ENCODE data around the gene C1QA.
"Not testable (repeated sequence)": the region's sequence is repeated elsewhere in the genome, so short reads cannot be mapped to it uniquely, and the experiment has no call there.

Gene C1QA

DNA sequence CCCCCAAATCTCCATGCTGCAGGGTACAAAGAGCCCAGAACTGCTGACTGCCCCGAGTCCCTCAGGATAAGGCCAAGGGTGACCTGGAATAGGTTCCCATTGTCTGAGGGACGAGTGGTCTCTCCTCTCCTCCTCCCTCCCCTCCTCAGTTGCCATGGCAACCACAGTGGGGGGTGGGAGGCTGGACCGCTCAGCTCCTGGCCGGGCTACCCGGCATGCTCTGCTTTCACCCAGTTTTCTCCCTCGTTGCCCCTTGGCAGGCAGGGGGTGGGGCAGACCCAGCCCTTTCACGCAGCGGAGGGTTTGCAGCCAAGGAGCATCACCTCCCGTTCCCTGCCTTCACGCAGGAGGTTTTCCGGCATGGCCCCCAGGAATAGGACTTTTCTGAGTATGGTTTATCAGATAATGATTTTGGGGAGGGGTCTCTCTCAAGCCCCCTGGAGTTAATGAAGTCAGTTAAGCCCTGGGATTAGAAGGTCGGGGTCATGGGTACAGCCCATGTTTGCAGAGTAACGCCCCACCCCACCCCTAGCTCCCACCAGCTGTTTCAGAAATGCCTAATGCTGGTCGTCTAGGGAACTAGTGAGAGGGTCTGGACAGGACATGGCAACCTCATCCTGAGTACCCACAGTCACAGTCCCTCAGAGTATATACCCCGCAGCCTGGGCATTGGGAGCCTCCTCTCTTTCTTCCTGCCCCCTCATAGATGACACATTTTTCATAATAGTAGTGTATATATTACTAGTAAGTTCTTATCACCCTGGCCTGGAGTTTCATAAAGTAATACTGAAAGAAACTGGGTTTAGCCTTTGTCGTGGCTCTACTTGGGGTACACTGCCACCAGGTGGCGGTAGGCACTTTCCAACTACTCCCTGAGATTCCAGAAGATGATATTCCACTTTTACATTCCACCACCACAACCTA, 37.3 kb downstream of the C1QA start:
- no peak for DNase-seq (ENCODE audit: low read depth)

DNA sequence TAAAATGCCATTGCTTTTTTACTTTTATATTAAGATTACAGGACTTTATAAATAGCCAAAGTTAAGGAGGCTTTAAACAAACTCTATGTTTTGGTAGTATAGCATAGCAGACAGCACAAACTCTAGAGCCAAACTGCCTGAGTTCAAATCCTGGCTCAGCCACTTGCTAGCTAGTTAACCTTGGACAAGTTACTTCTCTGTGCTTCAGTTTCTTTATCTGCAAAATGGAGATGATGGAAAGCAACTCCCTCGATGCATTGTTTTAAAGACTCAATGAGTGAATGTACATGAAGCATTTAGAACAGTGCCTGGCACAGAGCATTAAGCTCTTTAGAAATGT, 38.0 kb downstream of the C1QA start:
- no peak for DNase-seq (ENCODE audit: low read depth)

DNA sequence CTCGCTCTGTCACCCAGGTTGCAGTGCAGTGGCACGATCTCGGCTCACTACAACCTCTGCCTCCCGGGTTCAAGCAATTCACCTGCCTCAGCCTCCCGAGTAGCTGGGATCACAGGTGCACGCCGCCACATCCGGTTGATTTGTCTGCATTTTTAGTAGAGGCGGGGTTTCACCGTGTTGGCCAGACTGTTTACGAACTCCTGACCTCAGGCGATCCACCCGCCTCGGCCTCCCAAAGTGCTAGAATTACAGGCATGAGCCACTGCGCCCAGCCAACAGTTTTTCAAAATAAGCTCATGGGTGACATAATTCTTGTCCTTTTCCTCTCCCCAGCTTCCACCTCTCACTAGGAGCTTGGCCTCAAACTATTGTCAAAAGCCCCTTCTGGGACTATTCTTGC, 39.7 kb downstream of the C1QA start:
- DNase-seq (ENCODE audit: low read depth) = not testable (repeated sequence)

DNA sequence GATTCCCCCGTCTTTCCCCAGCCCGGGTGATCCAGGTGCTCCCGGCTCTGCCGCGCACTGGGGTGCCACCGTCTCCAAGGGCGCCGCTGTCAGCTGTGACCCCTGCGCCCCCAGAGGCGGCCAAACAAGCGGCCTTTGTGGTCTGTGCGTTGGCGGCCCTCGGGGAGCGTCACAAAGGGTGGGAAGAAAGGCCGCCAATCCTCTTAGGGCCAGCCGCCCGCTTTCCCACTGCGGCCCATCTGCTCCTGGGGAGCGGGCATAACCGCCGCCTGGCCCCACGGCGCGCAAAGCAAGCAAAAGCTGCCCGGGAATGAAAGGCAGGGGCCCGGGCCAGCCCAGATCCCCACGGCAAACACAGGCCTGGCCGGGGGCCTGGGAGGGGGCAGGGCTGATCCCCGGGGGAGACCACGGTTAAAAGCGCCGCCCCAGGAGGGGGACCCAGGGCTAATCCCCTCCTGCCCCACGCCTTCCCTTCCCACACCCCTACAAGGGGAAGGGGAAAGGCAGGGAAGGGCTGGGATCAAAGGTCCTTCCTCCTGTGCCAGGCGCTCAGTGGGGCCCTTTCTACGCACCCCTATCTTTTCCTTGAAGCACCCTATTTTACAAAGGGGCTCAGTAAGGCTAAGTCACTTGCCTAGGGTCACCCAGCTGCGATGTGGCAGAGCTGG, 40.6 kb downstream of the C1QA start:
- no peak for DNase-seq (ENCODE audit: low read depth)

DNA sequence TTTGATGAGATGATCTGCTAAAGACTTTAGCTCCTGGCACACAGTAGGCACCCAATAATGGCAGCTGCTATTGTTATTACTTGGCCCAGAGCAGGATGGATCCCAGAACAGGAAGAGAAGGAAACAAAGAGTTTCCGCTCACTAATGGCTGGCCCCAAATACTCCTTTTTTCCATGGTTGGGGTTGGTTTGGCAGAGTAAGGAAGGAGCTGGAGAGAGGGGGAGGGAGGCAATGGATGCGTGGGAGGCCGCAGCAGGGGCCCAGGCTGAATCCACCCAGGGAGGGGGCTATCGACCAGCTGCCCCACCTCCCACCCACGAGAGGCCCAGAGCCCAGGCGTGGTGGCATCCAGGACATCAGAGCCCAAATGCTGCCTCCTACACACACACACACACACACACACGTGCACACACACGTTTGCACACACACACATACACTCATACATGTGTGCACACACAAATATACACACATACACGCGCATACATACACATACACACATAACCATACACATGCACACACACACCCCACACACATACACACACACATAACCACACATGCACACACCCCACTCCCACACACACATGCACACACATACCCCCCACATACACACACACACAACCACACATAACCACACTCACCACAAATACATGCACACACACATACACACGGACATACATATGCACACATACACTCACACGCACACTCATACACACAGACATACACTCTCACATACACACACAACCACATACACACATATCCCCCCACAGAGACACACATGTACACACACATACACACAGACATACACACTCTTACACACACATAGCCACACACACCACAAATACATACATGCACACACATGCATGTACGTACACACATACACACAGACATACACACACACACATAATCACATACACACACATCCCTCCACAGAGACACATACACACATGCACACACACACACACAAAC, 41.8 kb downstream of the C1QA start:
- DNase-seq (ENCODE audit: low read depth) = no peak

DNA sequence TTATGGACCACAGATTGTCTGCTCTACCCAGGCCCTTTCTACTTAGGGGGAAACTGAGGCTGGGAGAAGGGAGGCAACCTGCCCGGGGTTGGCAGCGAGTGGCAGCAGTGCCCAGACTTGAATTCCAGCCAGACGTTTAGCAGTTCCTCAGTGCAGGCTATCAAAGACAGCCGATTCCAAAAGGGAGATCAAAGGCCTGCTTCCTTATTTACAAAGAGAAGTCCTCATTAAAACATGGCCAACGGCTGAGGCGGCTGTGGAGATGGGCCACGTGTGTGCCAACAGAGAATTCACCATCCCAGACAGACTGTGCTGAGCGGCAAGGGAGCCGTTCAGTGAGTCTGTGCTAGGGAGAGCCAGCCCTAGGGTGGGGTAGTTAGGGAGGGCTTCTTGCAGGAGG, 44.3 kb downstream of the C1QA start:
- DNase-seq (ENCODE audit: low read depth) = no peak

DNA sequence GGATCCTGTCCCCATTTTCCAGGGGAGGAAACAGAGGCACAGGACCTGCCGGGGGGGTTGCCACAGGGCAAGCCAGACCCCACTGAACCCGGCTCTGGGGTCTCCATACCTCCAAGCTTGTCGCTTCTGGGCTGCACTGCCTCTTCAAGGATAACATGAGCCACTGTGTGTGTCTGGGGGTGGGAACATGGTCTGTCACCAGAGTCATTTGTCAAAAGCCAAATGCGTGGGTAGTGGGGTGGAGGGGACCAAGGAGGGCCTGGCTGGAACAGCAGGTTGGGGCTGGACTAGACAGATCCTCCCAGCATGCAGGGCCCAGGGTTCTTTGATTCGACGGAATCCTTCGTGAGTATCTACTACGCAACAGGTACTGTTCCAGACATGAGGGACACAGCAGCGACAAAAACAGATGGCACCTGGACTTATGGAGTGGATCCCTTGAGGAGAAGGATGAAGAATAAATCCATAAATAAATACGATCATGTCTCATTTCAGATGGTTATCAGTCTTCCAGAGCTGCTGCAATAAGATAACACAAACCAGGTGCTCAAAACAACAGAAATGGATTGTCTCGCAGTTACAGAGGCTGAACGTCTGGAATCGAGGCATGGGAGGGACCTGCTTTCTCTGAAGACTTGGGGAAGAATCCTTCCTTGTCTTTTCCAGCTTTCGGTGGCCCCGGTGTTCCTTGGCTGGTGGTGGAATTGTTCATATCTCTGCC, 45.3 kb downstream of the C1QA start:
- DNase-seq (ENCODE audit: low read depth) = no peak

DNA sequence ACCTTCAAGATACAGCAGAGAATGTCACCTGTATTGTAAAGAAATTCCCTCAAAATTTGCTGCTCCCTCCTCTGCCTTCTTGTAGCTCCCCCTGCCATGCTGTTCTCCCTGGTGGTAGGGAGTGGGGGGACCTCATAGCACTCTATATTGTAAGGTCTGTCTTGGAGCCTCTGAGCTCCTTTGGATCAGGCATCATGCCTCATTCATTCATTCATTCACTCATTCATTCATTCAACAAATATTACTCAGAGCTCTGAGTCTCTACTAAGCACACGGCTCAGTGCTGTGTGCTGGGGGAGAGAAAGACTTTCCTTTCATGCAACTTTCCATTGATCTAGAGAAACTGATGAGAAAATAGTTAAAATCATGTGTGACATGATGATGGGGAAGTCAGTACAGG, 47.1 kb downstream of the C1QA start:
- DNase-seq (ENCODE audit: low read depth) = no peak

DNA sequence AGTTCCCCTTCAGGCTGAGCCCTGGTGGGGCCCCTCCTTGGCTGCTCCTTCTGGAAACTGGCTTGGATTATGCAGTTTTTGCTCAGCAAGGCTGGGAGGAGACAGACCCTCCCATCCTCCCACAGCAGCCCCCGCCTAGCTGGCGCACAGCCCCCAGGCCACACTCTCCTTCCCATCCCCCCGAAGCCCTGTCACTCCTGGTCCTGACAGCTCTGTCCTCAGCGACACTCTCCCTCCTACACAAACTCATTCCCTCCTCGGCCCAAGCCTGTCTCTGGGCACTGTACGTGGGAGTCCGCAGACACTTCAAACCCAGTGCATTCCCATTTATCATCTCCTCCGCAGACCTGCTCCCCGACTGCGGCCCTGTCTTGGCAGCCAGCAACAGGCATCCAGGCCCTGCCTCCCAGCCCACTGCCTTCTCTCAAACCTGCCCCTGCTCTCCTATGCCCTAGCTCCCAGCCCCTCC, 49.2 kb downstream of the C1QA start:
- DNase-seq (ENCODE audit: low read depth) = no peak

DNA sequence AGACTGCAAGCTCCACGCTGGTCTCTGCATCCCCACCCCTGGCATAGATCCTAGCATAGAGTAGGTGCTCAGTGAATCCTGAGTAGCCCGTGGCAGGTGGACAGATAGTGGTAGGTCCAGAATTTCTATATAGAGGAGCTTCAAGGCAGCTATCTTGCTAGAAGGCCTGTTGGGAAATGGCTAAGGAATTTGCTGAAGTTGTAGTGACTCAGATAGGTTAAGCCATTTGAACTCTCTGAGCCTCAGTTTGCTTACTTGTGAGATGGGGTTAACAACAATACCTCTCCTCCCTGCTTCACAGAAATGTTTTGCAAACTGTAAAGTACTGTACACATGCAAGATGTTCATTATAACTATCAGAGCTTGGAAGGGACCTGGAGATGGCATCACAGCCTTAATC, 50.8 kb downstream of the C1QA start:
- no peak for DNase-seq (ENCODE audit: low read depth)

DNA sequence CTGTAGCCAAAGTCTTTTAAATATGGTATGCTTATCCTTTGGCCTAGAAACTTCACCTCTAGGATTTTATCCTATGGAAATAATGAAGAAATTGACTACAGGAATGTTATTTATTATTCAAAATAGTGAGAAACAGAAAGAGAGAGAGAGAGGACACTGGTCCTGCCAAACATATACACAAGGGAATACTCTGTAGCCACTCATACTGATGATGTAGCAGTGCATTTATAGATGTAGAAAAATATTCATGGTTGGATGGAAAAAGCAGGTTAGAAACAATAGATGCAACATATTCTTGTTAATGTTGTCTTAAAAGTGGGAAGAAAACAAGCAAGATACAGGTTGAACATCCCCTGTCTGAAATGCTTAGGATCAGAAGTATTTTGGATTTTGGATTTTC, 52.0 kb downstream of the C1QA start:
- no peak for DNase-seq (ENCODE audit: low read depth)
